Measurements from ENCODE around the gene PSTPIP1. TPM values are rescaled to one million over a fixed set of nuclear protein-coding genes. Genes with fewer than 3 reads are reported as not detected.

The PSTPIP1 gene
- total RNA-seq, 1 donor from 2014 or later = not detected

DNA sequence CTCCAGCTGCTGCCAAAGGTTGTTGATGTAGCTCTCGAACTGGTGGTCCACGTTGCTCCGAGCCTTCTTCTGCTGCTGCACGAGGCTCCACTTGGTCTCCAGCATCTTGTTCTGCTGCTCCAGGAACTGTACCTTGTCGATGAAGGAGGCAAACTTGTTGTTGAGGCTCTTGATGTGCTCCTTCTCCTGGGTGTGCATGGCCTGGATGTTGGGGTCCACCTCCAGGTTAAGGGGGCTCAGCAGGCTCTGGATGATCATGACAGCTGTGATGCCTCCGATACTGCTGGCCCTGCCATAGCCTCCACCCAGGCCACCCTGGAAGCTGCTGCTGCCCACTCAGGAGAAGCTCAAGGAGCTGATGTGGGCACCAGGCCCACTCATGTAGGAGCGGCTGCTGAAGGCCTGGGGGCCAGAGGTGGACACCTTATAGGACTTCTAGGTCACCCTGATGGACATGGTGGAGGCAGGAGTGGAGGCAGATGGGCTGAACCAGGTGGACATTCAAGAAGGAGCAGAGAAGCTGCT, 14.9 kb upstream of the PSTPIP1 start:
- no peak overlapping the region for H3K27ac Mint-ChIP-seq
- no peaks in the 10 kb centered on the region for H3K36me3 Mint-ChIP-seq (ENCODE audit: insufficient read depth)
- no peaks in the 10 kb centered on the region for H3K27me3 Mint-ChIP-seq
- TF ChIP-seq, protein P1, sequence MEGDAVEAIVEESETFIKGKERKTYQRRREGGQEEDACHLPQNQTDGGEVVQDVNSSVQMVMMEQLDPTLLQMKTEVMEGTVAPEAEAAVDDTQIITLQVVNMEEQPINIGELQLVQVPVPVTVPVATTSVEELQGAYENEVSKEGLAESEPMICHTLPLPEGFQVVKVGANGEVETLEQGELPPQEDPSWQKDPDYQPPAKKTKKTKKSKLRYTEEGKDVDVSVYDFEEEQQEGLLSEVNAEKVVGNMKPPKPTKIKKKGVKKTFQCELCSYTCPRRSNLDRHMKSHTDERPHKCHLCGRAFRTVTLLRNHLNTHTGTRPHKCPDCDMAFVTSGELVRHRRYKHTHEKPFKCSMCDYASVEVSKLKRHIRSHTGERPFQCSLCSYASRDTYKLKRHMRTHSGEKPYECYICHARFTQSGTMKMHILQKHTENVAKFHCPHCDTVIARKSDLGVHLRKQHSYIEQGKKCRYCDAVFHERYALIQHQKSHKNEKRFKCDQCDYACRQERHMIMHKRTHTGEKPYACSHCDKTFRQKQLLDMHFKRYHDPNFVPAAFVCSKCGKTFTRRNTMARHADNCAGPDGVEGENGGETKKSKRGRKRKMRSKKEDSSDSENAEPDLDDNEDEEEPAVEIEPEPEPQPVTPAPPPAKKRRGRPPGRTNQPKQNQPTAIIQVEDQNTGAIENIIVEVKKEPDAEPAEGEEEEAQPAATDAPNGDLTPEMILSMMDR (IDR thresholded peaks at IDR 0.05; ENCODE audit: unreplicated experiment) = no peak
- no peaks in the 10 kb centered on the region for H3K9me3 Mint-ChIP-seq (ENCODE audit: low read depth)
- no peak for DNase-seq (ENCODE audit: low spot score, unreplicated experiment)
- no peaks in the 10 kb centered on the region for H3K4me1 Mint-ChIP-seq (ENCODE audit: low read depth)
- H3K4me3 Mint-ChIP-seq (ENCODE audit: low read depth) = no peak overlapping the region

DNA sequence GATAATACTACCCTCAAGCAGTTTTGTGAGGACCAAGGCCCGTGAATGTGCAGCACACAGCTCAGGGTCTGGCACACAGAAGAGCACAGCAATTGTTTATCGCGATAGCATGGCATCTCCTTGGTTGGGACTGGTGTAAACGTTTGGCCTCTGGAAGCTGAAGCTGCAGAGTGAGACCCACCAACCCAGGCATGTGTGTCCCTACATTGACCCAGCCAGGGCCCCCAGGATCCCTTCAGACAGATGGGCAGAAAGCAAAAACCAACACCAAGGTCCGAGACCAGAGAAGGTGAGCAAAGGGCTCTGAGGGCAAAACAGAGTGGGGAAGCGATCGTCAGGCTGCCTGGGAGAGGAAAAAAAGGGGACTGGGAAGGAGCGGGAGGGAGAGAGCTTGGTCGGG, 12.6 kb upstream of the PSTPIP1 start:
- Mint-ChIP-seq H3K27me3 (no peaks in the 10 kb centered on the region), H3K27ac (no peak overlapping the region), H3K9me3 (ENCODE audit: low read depth) (no peaks in the 10 kb centered on the region), H3K4me3 (ENCODE audit: low read depth) (no peak overlapping the region), H3K4me1 (ENCODE audit: low read depth) (no peaks in the 10 kb centered on the region), H3K36me3 (ENCODE audit: insufficient read depth) (no peaks in the 10 kb centered on the region)
- no peak for DNase-seq (ENCODE audit: low spot score, unreplicated experiment)
- TF ChIP-seq, protein P1 (IDR thresholded peaks at IDR 0.05; ENCODE audit: unreplicated experiment) = no peak

DNA sequence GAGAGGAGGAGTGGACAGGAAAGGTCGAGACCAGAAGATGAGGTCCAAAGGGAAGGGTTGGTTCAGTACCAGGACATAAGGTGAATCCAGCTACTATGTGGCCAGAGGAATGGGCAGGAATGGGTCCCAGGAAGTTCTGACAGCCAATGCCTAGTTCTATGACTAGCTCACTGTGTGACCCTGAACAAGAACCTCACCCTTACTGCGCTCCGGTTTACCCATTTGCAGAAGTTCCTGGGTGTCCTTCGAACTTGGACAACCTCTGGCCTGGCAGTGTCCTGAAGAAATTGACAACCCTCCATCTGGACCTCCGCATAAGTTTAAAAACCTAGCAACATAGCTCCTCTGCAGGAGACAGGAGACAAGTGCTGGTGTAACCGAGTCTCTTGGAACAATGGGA, 12.2 kb upstream of the PSTPIP1 start:
- TF ChIP-seq, protein P1 (IDR thresholded peaks at IDR 0.05; ENCODE audit: unreplicated experiment) = no peak
- Mint-ChIP-seq H3K4me1 (ENCODE audit: low read depth) (no peaks in the 10 kb centered on the region), H3K27me3 (no peaks in the 10 kb centered on the region), H3K36me3 (ENCODE audit: insufficient read depth) (no peaks in the 10 kb centered on the region), H3K9me3 (ENCODE audit: low read depth) (no peaks in the 10 kb centered on the region), H3K4me3 (ENCODE audit: low read depth) (no peak overlapping the region), H3K27ac (no peak overlapping the region)
- no peak for DNase-seq (ENCODE audit: low spot score, unreplicated experiment)

DNA sequence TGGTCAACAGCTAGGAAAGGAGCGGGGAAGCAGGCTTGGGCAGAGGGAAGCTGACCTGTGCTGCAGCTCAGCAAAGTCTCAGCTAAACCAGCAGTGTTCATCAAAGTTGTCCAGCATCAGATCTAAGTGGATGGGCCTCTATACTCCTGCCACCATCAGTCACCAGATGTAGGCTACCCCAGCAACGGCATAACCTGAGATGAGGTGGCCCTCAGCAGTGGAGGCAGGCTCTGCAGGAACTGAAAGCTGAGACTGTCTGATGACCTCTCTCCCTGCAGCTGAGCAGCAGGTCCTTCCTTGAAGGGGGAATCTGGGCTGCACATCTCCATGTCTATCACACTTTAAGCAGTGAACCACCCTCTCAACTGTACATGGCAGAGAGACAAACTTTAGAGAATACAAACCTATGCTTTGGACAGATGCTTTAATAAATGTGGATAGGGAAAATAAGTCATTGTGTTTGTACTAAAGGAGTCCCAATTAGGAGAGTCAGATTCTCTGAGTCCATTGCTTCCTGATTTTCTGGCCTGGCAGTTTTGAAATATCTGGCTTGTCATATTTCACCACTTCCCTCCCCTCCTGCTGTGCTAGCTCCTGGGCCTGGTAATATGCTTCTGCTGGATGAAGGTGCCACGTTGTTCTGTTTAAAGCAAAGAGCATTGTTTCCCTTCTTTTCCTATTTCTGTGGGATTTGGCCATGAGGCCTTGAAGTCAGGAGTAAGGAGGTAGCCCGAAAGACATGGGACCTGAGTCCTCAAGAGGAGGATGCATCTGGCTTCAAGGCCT, 11.1 kb upstream of the PSTPIP1 start:
- TF ChIP-seq, protein P1 (IDR thresholded peaks at IDR 0.05; ENCODE audit: unreplicated experiment) = no peak
- no peak overlapping the region for H3K27ac Mint-ChIP-seq
- H3K4me3 Mint-ChIP-seq (ENCODE audit: low read depth) = no peak overlapping the region
- no peaks in the 10 kb centered on the region for H3K9me3 Mint-ChIP-seq (ENCODE audit: low read depth)
- DNase-seq (ENCODE audit: low spot score, unreplicated experiment) = no peak
- no peaks in the 10 kb centered on the region for H3K27me3 Mint-ChIP-seq
- peaks cover 1% of the 10 kb centered on the region for H3K4me1 Mint-ChIP-seq (ENCODE audit: low read depth)
- H3K36me3 Mint-ChIP-seq (ENCODE audit: insufficient read depth) = no peaks in the 10 kb centered on the region

DNA sequence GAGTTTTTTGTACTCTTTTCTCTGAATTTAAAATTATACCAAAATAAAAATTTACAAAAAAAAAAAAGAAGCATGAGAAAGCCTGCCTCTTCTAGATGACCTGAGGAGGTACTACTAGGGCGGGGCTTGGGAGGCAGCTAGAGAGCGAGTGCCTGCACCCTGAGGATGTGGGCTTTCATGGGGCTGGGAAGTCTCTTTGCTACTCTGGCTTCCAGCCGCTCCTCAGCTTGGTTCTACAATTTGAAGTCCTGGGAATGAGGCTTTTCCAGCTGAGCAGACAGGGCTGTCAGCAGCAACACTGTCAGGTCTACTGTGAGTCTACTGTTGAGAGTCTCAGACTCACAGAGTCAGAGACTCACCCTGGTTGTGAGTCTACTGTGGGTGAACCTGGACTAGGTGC, 8.2 kb upstream of the PSTPIP1 start:
- TF ChIP-seq, protein P1 (IDR thresholded peaks at IDR 0.05; ENCODE audit: unreplicated experiment) = no peak
- Mint-ChIP-seq H3K4me3 (ENCODE audit: low read depth) (no peak overlapping the region), H3K27me3 (peaks cover 9% of the 10 kb centered on the region), H3K4me1 (ENCODE audit: low read depth) (peaks cover 7% of the 10 kb centered on the region), H3K9me3 (ENCODE audit: low read depth) (no peaks in the 10 kb centered on the region), H3K36me3 (ENCODE audit: insufficient read depth) (no peaks in the 10 kb centered on the region), H3K27ac (no peak overlapping the region)
- no peak for DNase-seq (ENCODE audit: low spot score, unreplicated experiment)

Data from progenitor cell of endocrine pancreas (in vitro differentiated cells).